ENCODE measurements around the gene GHRL. TPM values are rescaled to one million over a fixed set of nuclear protein-coding genes. Genes with fewer than 3 reads are reported as not detected.

The GHRL gene
- total and polyA plus RNA-seq, 2 donors, result 0.11 TPM; not detected in 1

DNA sequence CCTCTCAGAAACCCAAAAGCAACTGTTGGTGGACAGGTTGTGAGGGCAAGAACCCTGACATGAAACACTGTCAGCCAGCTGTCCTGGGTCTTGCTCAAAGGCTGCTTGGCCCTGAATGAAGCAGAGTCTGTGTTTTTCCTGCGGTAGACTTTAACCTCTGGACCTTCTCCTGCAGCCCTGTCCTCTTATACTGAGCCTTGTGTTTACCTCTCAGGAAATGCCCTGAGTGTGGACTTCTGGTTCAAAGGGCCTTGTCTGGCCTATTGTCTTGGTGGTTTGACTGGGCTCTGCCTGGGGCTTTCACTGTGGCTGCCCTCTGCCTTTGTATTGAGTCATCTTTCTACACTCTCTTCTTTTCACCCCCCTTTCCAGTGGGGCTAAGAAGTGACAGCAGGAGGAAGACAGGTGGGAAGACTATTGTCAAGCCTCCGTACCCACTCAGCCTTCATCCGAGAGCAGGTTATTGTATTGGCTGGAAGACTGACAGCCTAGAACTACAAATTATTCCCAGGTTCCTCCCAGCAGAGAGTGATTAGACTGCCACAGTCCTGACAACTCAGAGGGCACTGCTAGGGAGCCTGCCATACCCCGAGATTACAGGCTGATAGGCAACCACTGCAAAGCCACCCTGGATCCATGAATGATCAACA lies 24.7 kb upstream of the GHRL start:
- H3K27ac ChIP-seq (ENCODE audit: low read depth), result no peak overlapping the region
- WGBS, result 92% methylated on average over 4 of the region's 4 CpGs
- H3K4me1 ChIP-seq (ENCODE audit: insufficient read depth), result no peaks in the 10 kb centered on the region
- DNase-seq (ENCODE audit: extremely low spot score), result no peak
- no peak overlapping the region for H3K4me3 ChIP-seq (ENCODE audit: low read depth, low read length)
- H3K36me3 ChIP-seq (ENCODE audit: insufficient read depth), result no peaks in the 10 kb centered on the region

DNA sequence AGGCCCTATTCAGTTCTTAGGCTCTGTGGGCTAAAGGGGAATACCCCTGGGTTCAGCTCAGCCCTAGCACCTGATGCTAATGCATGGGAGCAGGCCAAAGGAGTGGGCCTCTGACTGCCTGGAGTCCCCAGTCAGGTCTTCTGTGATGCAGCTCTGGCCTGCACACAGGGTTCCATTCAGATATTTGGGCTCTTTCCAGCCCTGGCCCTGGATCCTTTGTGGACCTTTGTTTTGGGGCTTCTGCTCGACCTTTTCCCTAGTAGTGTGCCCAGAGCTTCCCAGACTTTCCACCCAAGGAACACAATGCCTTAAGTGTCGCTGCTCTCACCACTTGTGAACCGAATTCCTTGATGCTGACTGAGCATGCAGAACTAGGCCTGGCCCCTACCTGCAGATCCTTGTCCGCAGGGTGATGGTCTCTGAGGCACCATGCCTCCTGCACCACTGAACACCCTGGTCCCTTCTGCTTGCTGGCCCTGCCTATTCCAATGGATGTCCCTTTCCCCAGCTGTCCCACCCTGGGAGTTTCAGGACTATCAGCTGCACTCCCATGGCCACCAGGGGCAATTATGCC lies 23.1 kb upstream of the GHRL start:
- WGBS, result 89% methylated on average over 4 of the region's 4 CpGs
- no peak overlapping the region for H3K27ac ChIP-seq (ENCODE audit: low read depth)
- no peaks in the 10 kb centered on the region for H3K36me3 ChIP-seq (ENCODE audit: insufficient read depth)
- H3K4me3 ChIP-seq (ENCODE audit: low read depth, low read length), result no peak overlapping the region
- DNase-seq (ENCODE audit: extremely low spot score), result no peak
- H3K4me1 ChIP-seq (ENCODE audit: insufficient read depth), result no peaks in the 10 kb centered on the region

DNA sequence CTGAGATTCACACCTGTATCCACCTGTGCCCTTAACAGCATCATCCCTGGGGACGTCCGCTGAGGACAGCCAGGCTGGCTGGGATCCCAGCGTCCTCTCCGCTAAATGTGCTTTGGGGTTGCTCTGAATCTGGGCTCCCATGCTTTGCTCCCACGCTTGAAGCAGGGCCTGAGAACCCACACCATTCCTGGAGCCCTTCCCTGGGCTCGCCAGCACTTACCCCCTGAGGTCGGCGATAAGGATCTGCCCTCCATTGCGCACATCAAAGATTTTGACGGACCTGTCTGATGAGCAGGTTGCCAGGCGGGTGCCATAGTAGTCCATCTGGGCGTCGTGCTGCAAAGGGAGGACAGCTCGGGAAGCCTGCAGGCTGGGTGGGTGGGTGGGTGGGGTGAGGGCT lies 22.4 kb upstream of the GHRL start:
- no peak for DNase-seq (ENCODE audit: extremely low spot score)
- no peaks in the 10 kb centered on the region for H3K36me3 ChIP-seq (ENCODE audit: insufficient read depth)
- 90% methylated on average over 14 of the region's 14 CpGs for WGBS
- H3K27ac ChIP-seq (ENCODE audit: low read depth), result no peak overlapping the region
- no peak overlapping the region for H3K4me3 ChIP-seq (ENCODE audit: low read depth, low read length)
- no peaks in the 10 kb centered on the region for H3K4me1 ChIP-seq (ENCODE audit: insufficient read depth)

DNA sequence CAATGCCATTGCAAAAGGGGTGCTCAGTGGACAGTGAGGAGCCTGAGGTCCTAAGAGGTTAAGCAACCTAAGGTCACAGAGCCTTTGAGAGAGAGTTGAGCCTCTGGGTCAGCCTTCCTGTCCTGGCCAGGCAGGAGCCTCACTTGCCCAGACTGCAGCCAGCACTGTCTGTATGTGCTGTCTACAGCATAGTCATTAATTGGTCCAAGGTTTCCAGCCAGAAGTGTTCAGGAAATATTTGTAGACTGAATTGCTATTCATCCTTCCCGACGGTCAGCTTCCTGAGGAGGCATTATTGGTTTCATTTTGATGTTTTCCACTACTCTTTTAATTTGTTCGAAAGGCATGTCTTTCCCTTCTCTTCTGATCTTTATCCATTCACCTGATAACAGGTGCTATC lies 20.1 kb upstream of the GHRL start:
- Histone ChIP-seq H3K36me3 (ENCODE audit: insufficient read depth) (no peaks in the 10 kb centered on the region), H3K27ac (ENCODE audit: low read depth) (no peak overlapping the region), H3K4me3 (ENCODE audit: low read depth, low read length) (no peak overlapping the region), H3K4me1 (ENCODE audit: insufficient read depth) (no peaks in the 10 kb centered on the region)
- DNase-seq (ENCODE audit: extremely low spot score), result no peak
- WGBS, result 81% methylated on average over 3 of the region's 3 CpGs

DNA sequence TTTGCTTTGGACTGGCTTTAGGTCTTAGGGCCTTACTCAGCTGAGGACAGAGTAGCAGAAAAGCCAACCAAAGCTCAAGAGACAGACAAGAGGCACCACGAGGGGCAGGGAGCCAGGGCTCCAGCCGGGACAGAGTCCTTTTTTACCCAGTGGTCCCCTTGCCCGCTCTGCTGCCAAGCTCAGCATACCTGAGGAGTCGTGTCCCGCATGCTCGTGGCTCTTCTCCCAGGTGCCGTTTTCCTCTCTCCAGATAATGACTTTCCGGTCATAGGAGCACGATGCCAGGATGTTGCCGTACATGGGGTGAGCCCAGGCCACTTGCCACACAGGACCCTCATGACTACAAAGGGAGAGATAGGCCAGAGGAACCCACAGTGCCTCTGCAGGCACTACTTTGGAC lies 19.6 kb upstream of the GHRL start:
- WGBS, result 85% methylated on average over 10 of the region's 10 CpGs
- H3K4me1 ChIP-seq (ENCODE audit: insufficient read depth), result no peaks in the 10 kb centered on the region
- DNase-seq (ENCODE audit: extremely low spot score), result no peak
- no peak overlapping the region for H3K4me3 ChIP-seq (ENCODE audit: low read depth, low read length)
- H3K27ac ChIP-seq (ENCODE audit: low read depth), result no peak overlapping the region
- H3K36me3 ChIP-seq (ENCODE audit: insufficient read depth), result no peaks in the 10 kb centered on the region

DNA sequence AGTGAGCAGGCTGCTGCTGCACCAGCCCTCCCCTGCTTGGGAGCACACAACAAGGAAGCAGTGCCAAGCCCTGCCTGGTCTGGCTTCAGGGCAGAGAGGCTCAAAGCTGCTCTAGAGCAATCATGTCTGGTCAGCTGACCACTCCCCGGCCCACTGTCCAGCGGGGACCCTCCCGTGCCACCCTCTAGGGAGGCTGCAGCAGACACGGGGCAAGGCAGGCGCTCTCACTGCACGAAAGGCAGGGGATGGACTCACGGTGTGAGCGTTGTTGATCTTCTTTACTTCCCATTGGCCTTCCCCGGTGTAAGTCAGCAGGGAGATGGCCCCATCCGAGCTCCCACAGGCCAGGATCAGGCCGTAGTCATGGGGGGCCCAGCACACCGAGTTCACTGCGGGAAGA lies 19.0 kb upstream of the GHRL start:
- no peak overlapping the region for H3K4me3 ChIP-seq (ENCODE audit: low read depth, low read length)
- no peaks in the 10 kb centered on the region for H3K4me1 ChIP-seq (ENCODE audit: insufficient read depth)
- DNase-seq (ENCODE audit: extremely low spot score), result no peak
- no peaks in the 10 kb centered on the region for H3K36me3 ChIP-seq (ENCODE audit: insufficient read depth)
- no peak overlapping the region for H3K27ac ChIP-seq (ENCODE audit: low read depth)
- 91% methylated on average over 13 of the region's 13 CpGs for WGBS

DNA sequence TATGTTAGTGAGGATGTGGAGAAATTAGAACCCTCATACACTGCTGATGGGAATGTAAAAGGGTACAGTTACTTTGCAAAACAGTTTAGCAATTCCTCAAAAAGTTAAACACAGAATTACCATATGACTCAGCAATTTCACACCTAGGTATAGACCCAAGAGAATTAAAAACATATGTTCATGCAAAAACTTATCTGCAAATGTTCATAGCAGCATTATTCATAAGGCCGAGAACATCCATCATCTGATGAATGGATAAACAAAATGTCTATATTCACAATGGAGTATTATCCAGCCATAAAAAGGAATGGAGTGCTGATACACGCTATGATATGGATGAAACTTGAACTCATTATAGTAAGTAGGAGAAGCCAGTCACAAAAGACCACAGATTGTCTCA lies 17.8 kb upstream of the GHRL start:
- no peaks in the 10 kb centered on the region for H3K36me3 ChIP-seq (ENCODE audit: insufficient read depth)
- 92% methylated on average over 2 of the region's 2 CpGs for WGBS
- no peak overlapping the region for H3K4me3 ChIP-seq (ENCODE audit: low read depth, low read length)
- DNase-seq (ENCODE audit: extremely low spot score), result no peak
- no peak overlapping the region for H3K27ac ChIP-seq (ENCODE audit: low read depth)
- no peaks in the 10 kb centered on the region for H3K4me1 ChIP-seq (ENCODE audit: insufficient read depth)

DNA sequence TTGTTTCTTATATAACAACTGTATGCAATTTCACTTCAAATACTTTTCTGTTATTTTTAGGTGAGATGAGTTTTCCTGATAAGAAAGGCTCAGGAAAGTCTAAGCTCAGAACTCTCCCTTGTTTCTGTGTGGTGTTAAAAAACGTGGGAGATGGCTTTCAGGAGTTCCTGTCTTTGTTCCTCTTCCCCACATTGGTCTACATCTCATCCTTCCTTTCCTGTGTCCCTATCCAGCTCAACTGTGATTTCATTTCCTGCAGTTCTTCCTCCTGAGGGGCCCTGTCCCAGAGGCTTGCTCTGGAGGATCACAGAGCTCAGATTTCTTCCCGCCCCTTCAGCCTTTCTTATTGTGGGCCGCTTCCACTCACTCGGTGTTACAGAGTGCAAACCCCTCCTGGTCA lies 17.0 kb upstream of the GHRL start:
- Histone ChIP-seq H3K4me1 (ENCODE audit: insufficient read depth) (no peaks in the 10 kb centered on the region), H3K36me3 (ENCODE audit: insufficient read depth) (no peaks in the 10 kb centered on the region), H3K4me3 (ENCODE audit: low read depth, low read length) (no peak overlapping the region), H3K27ac (ENCODE audit: low read depth) (no peak overlapping the region)
- 55% methylated on average over 4 of the region's 4 CpGs for WGBS
- DNase-seq (ENCODE audit: extremely low spot score), result no peak

DNA sequence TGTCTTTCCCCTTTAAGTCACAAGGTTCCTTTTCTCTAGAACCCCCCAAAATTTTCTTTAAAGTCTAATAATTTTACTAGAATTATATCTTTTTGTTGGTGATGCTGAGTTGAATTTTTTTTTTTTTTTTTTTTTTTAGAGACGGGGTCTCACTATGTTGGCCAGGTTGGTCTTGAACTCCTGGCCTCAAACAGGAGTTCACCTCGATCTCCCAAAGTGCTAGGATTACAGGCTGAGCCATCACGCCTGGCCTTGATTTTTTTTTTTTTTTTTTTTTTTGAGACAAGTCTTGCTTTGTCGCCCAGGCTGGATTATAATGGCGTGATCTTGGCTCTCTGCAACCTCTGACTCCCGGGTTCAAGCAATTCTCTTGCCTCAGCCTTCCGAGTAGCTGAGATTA lies 15.9 kb upstream of the GHRL start:
- Histone ChIP-seq H3K4me1 (ENCODE audit: insufficient read depth) (no peaks in the 10 kb centered on the region), H3K27ac (ENCODE audit: low read depth) (no peak overlapping the region), H3K36me3 (ENCODE audit: insufficient read depth) (no peaks in the 10 kb centered on the region), H3K4me3 (ENCODE audit: low read depth, low read length) (no peak overlapping the region)
- WGBS, result 95% methylated on average over 7 of the region's 7 CpGs
- no peak for DNase-seq (ENCODE audit: extremely low spot score)

DNA sequence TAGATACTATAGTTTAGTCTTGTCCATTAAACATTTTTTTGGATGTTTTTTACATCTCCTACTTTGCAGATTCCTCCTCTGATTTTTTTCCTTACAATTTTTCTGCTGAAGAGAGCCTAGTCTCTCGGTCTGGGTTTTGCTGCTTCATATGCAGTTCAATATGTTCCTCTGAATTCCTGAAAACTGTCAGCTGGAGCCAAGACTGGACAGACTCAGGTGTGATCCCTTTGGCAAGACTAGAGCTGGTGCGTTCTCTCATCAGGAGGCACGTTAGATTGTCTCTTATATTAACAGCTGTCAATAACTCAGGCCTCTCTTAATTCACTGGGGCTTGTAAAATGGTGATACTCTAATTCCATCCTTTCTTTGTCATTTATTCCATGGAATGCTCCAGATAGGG lies 13.4 kb upstream of the GHRL start:
- DNase-seq (ENCODE audit: extremely low spot score), result no peak
- H3K4me1 ChIP-seq (ENCODE audit: insufficient read depth), result no peaks in the 10 kb centered on the region
- no peak overlapping the region for H3K4me3 ChIP-seq (ENCODE audit: low read depth, low read length)
- WGBS, result 93% methylated on average over 3 of the region's 3 CpGs
- H3K36me3 ChIP-seq (ENCODE audit: insufficient read depth), result no peaks in the 10 kb centered on the region
- no peak overlapping the region for H3K27ac ChIP-seq (ENCODE audit: low read depth)

DNA sequence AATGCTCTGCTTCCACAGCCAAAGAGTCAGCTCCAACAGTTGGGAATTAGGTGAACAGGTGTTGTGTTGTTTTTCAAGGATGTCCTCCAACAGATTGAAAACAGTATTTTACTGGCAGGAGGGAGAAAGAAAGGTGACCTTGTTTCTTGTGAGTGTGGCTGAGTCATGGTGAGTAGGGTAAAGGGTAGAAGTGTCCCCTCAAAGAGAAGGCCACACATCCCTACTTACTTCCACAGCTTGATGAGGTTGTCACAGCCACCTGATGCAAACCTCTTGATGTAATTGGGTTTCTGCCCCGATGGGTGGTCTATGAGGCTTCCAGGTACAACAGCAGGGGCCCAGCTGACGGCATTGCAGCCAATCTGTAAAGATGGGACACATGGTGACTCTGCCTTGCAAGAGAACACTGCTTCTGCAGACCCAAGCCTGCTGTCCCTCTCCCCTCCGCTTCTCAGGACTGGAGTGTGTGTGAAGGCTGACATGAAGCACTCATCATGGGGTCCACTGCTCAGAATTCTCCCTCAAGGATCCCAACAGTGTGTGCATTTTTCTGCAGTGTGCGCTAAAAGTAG lies 12.7 kb upstream of the GHRL start:
- Histone ChIP-seq H3K4me1 (ENCODE audit: insufficient read depth) (no peaks in the 10 kb centered on the region), H3K27ac (ENCODE audit: low read depth) (no peak overlapping the region), H3K4me3 (ENCODE audit: low read depth, low read length) (no peak overlapping the region), H3K36me3 (ENCODE audit: insufficient read depth) (no peaks in the 10 kb centered on the region)
- no peak for DNase-seq (ENCODE audit: extremely low spot score)
- WGBS, result 94% methylated on average over 4 of the region's 4 CpGs

DNA sequence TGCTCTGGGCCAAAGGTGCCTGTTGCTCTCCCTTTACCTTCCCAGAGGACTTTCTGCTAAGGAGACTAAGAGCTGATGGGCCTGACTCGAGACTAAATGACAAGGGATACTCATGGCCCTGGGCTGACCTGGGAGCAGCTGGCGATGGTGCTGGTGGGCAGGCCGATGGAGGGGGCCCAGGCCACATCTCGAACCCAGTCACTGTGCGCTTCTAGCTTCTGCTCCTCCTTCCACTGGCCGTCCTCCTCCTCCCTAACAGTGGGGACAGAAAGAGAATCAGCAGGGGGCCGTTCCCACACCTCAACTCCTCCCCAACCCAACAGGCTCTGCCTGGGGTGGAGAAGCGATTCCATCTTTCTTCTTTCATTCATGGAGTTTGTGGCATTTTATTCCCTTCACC lies 12.2 kb upstream of the GHRL start:
- no peak overlapping the region for H3K27ac ChIP-seq (ENCODE audit: low read depth)
- 89% methylated on average over 8 of the region's 8 CpGs for WGBS
- no peaks in the 10 kb centered on the region for H3K4me1 ChIP-seq (ENCODE audit: insufficient read depth)
- DNase-seq (ENCODE audit: extremely low spot score), result no peak
- no peaks in the 10 kb centered on the region for H3K36me3 ChIP-seq (ENCODE audit: insufficient read depth)
- no peak overlapping the region for H3K4me3 ChIP-seq (ENCODE audit: low read depth, low read length)

DNA sequence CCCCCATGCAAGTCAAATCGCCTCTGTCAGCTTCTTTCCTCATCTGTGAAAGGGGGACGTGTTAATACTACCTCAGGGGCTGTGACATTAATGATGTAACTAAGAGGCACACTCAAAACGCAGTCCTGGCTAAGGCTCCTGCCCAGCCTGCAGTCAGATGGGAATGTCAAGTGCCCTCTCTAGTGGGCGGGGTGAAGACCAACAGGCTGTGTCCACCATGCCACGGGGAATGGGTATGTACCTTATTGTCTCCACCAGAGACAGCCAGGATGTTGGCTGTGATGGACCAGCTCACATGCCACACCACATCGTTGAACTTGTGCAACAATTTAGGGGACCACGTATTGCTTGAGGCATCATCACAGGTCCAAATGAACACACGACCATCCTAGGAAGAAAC lies 11.0 kb upstream of the GHRL start:
- DNase-seq (ENCODE audit: extremely low spot score), result no peak
- H3K4me1 ChIP-seq (ENCODE audit: insufficient read depth), result no peaks in the 10 kb centered on the region
- no peaks in the 10 kb centered on the region for H3K36me3 ChIP-seq (ENCODE audit: insufficient read depth)
- 87% methylated on average over 8 of the region's 8 CpGs for WGBS
- no peak overlapping the region for H3K27ac ChIP-seq (ENCODE audit: low read depth)
- H3K4me3 ChIP-seq (ENCODE audit: low read depth, low read length), result no peak overlapping the region

DNA sequence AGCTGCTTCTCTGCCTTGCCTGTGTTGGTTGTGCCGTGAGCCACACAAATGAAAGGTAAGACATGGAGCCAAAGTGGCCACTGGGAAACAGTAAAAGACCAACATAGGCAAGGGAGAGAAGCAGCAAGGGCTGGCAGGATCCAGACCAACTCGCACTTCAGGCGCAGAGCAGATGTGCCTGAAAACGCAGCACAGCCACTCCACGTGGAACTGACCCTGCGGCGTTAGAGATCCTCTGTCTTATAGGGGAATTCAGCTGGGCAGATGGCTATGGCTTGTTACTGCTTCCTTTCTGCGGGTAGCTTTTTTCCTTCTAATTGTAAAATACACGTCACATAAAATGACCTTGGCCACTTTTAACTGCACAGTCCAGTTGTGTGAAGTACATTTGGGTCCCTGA lies 10.4 kb upstream of the GHRL start:
- Histone ChIP-seq H3K4me3 (ENCODE audit: low read depth, low read length) (no peak overlapping the region), H3K36me3 (ENCODE audit: insufficient read depth) (no peaks in the 10 kb centered on the region), H3K27ac (ENCODE audit: low read depth) (no peak overlapping the region), H3K4me1 (ENCODE audit: insufficient read depth) (no peaks in the 10 kb centered on the region)
- WGBS, result 92% methylated on average over 9 of the region's 9 CpGs
- DNase-seq (ENCODE audit: extremely low spot score), result no peak
